EL (cell line): ENCODE data around the gene ZSCAN20.

Experiments
- DNase-seq: peaks from one replicate; pipeline ENCODE4 v3.0.0-alpha.2; 2016

ZSCAN20 gene

GRCh38 chr1:33472269-33472980 is at the start of gene ZSCAN20:
Gene ZSCAN20, plus strand, starts transcription at chr1:33472645. Its CDS starts 6,644 bp downstream, at chr1:33479289.
- DNase-seq, result peak; percentile 99

GRCh38 chr1:33424205-33424604 is 48.2 kb upstream of the ZSCAN20 start:
- DNase-seq, result peak; percentile 47

- DNase-seq, result peak; percentile 54
Measured at GRCh38 chr1:33424610-33425009, 47.8 kb upstream of the ZSCAN20 start.

GRCh38 chr1:33425900-33426299 is 46.5 kb upstream of the ZSCAN20 start:
- no peak for DNase-seq

- DNase-seq, result no peak
Measured at GRCh38 chr1:33426916-33427315, 45.5 kb upstream of the ZSCAN20 start.

- DNase-seq, result no peak
Measured at GRCh38 chr1:33428661-33429060, 43.8 kb upstream of the ZSCAN20 start.

- DNase-seq, result no peak
Measured at GRCh38 chr1:33429332-33429731, 43.1 kb upstream of the ZSCAN20 start.

- DNase-seq, result no peak
Measured at GRCh38 chr1:33429856-33430691, 42.4 kb upstream of the ZSCAN20 start.

GRCh38 chr1:33430692-33431593 is 41.5 kb upstream of the ZSCAN20 start, which contains the start of gene PHC2:
Gene PHC2, minus strand, starts transcription at chr1:33431095. Its CDS starts 55,556 bp downstream, at chr1:33375539.
- peak; percentile 95 for DNase-seq

GRCh38 chr1:33433509-33434362 is 38.7 kb upstream of the ZSCAN20 start:
- DNase-seq, result peak; percentile 100

GRCh38 chr1:33434363-33434750 is 38.1 kb upstream of the ZSCAN20 start:
- no peak for DNase-seq

GRCh38 chr1:33435096-33435820 is 37.2 kb upstream of the ZSCAN20 start:
- DNase-seq, result peak; percentile 82

- DNase-seq, result no peak
Measured at GRCh38 chr1:33436557-33437285, 35.7 kb upstream of the ZSCAN20 start.

- no peak for DNase-seq
Measured at GRCh38 chr1:33438364-33439160, 33.9 kb upstream of the ZSCAN20 start.

- no peak for DNase-seq
Measured at GRCh38 chr1:33439662-33440061, 32.8 kb upstream of the ZSCAN20 start.

GRCh38 chr1:33441088-33441745 is 31.2 kb upstream of the ZSCAN20 start:
- DNase-seq, result no peak

GRCh38 chr1:33442141-33442540 is 30.3 kb upstream of the ZSCAN20 start:
- DNase-seq, result no peak

GRCh38 chr1:33443080-33443704 is 29.3 kb upstream of the ZSCAN20 start:
- peak; percentile 53 for DNase-seq
